Fibroblast of skin of right biceps (primary cell): ENCODE results near the gene FAM221B.

ENCODE experiments used
- DNase-seq: peaks from one replicate; pipeline ENCODE4 v3.0.0-alpha.2; 2013

The FAM221B gene

GRCh38 chr9:35790385-35791296 lies 37.9 kb downstream of the FAM221B start:
- peak; percentile 89 for DNase-seq

GRCh38 chr9:35790025-35790384 lies 38.5 kb downstream of the FAM221B start:
- DNase-seq = no peak

- no peak for DNase-seq
Observed at GRCh38 chr9:35789541-35789940, 39.0 kb downstream of the FAM221B start.

GRCh38 chr9:35783418-35783817 lies 45.1 kb downstream of the FAM221B start:
- no peak for DNase-seq

- DNase-seq = no peak
Observed at GRCh38 chr9:35781066-35781465, 47.5 kb downstream of the FAM221B start.

- no peak for DNase-seq
Observed at GRCh38 chr9:35778496-35778895, 50.0 kb downstream of the FAM221B start.

- no peak for DNase-seq
Observed at GRCh38 chr9:35776018-35776417, 52.5 kb downstream of the FAM221B start.

GRCh38 chr9:35774907-35775635 lies 53.5 kb downstream of the FAM221B start:
- DNase-seq = no peak

- no peak for DNase-seq
Observed at GRCh38 chr9:35771943-35772342, 56.6 kb downstream of the FAM221B start.

- no peak for DNase-seq
Observed at GRCh38 chr9:35771534-35771933, 57.0 kb downstream of the FAM221B start.

GRCh38 chr9:35771075-35771433 lies 57.5 kb downstream of the FAM221B start:
- no peak for DNase-seq

GRCh38 chr9:35769763-35770162 lies 58.8 kb downstream of the FAM221B start:
- no peak for DNase-seq

- no peak for DNase-seq
Observed at GRCh38 chr9:35767458-35767857, 61.1 kb downstream of the FAM221B start.

GRCh38 chr9:35766997-35767396 lies 61.5 kb downstream of the FAM221B start:
- no peak for DNase-seq
